NOMO-1 (cell line): ENCODE data around the gene PITPNB.

Experiments
- DNase-seq, 2 experiments: peaks; one replicate each; lab custom pipeline; 2025; ENCODE audit not compliant: unreplicated experiment in 2 of 2; lab: John Stamatoyannopoulos, UW

Gene PITPNB

GRCh38 chr22:27919222-27919941, at the start of gene PITPNB:
PITPNB (minus strand) TSS chr22:27919256; CDS start chr22:27919191, 65 bp downstream.
- peak; percentile 94 to 96 for DNase-seq

GRCh38 chr22:27966168-27967064, 47.4 kb upstream of the PITPNB start:
- no peak for DNase-seq

- no peak for DNase-seq
Observed at GRCh38 chr22:27962268-27963044, 43.4 kb upstream of the PITPNB start.

GRCh38 chr22:27961680-27962079, 42.6 kb upstream of the PITPNB start:
- DNase-seq = no peak

GRCh38 chr22:27961182-27961581, 42.1 kb upstream of the PITPNB start:
- DNase-seq = no peak

- no peak for DNase-seq
Observed at GRCh38 chr22:27959335-27960090, 40.5 kb upstream of the PITPNB start.

- peak in 1 of 2 experiments; percentile 5 for DNase-seq
Observed at GRCh38 chr22:27952779-27953178, 33.7 kb upstream of the PITPNB start.

- DNase-seq = no peak
Observed at GRCh38 chr22:27952091-27952490, 33.0 kb upstream of the PITPNB start.

- no peak for DNase-seq
Observed at GRCh38 chr22:27949421-27949820, 30.4 kb upstream of the PITPNB start.

GRCh38 chr22:27948569-27948968, 29.5 kb upstream of the PITPNB start:
- DNase-seq = no peak

- no peak for DNase-seq
Observed at GRCh38 chr22:27947448-27947847, 28.4 kb upstream of the PITPNB start.

GRCh38 chr22:27941143-27941542, 22.1 kb upstream of the PITPNB start:
- no peak for DNase-seq

- DNase-seq = no peak
Observed at GRCh38 chr22:27937453-27937852, 18.4 kb upstream of the PITPNB start.

GRCh38 chr22:27935897-27936296, 16.8 kb upstream of the PITPNB start:
- DNase-seq = no peak

GRCh38 chr22:27934069-27934468, 15.0 kb upstream of the PITPNB start:
- DNase-seq = no peak

- no peak for DNase-seq
Observed at GRCh38 chr22:27933186-27933983, 14.3 kb upstream of the PITPNB start.

GRCh38 chr22:27930331-27931060, 11.4 kb upstream of the PITPNB start:
- DNase-seq = no peak

- no peak for DNase-seq
Observed at GRCh38 chr22:27927608-27928007, 8.6 kb upstream of the PITPNB start.

GRCh38 chr22:27925331-27925730, 6.3 kb upstream of the PITPNB start:
- DNase-seq = no peak
